GM18526 (cell line): Measurements from ENCODE around the gene BTNL3.

Experiments
- POLR2A ChIP-seq: IDR thresholded peaks from 3 replicates; pipeline ENCODE4 v1.6.1; 2011; ENCODE audit not compliant: insufficient read length; ENCODE audit errors: extremely low read depth

The BTNL3 gene

DNA sequence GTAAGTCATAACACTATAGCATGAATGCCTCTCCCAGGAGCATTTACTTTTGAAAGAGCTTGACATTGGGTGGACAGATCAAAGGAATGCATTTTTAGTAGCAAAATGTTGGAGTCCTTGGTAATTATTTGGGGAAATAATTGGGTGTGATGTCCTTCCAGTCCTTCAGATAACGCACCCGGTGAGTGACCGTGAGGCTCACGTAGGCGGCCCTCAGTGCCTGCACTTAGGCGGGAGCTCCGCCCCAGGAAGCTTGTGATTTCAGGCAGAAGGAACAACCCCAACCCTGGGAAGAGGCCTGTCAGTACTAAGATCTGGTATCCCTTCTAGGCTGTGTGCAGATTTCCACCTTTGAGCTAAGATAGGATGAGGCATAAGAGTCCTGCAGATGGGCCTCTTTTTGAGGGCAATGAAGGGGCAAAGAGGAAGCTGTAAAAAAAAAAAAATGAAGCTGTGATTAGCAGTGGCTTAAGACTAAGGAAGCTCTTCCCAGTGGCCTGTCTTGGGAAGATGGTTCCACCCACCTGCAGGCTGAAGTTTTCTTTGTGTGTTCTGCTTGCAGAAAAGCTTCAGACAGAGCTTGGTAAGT lies 66.3 kb downstream of the BTNL3 start:
- no peak for TF ChIP-seq POLR2A
